ENCODE measurements around the gene ANAPC5. TPM values are rescaled to one million over a fixed set of nuclear protein-coding genes. Genes with fewer than 3 reads are reported as not detected.
"Not testable (repeated sequence)": the region's sequence is repeated elsewhere in the genome, so short reads cannot be mapped to it uniquely, and the experiment has no call there.

Gene ANAPC5
- total RNA-seq, 2 experiments from 2014 or later, result 122 TPM

DNA sequence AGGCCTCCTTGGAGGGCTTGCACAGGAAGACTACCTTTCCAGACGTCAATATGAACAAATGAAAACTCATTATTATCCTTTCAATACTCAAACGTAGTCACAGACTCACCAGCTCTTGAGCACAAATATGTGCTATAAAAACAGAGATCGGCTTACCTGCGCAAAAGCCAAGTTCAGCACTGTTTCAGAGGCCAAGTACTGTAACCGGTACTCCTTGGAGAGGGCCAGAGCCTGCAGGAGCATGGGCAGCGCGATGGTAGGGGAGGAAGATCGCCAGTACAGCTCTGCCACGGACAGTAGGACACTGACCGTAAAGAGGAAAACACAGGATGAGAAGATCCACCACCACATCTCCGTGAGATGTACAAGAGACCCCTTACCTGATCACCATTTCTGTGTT, 34.1 kb downstream of the ANAPC5 start:
- intact Hi-C loops (cut with micrococcal nuclease), result no loop called here
- H3K36me3 Mint-ChIP-seq (ENCODE audit: low read depth), result peaks cover 42% of the 10 kb centered on the region
- no peaks in the 10 kb centered on the region for H3K27me3 Mint-ChIP-seq
- H3K9me3 Mint-ChIP-seq, result peaks cover 2% of the 10 kb centered on the region
- TF ChIP-seq, protein P1, sequence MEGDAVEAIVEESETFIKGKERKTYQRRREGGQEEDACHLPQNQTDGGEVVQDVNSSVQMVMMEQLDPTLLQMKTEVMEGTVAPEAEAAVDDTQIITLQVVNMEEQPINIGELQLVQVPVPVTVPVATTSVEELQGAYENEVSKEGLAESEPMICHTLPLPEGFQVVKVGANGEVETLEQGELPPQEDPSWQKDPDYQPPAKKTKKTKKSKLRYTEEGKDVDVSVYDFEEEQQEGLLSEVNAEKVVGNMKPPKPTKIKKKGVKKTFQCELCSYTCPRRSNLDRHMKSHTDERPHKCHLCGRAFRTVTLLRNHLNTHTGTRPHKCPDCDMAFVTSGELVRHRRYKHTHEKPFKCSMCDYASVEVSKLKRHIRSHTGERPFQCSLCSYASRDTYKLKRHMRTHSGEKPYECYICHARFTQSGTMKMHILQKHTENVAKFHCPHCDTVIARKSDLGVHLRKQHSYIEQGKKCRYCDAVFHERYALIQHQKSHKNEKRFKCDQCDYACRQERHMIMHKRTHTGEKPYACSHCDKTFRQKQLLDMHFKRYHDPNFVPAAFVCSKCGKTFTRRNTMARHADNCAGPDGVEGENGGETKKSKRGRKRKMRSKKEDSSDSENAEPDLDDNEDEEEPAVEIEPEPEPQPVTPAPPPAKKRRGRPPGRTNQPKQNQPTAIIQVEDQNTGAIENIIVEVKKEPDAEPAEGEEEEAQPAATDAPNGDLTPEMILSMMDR (IDR thresholded peaks at IDR 0.05), result no peak
- DNase-seq (no peak), ATAC-seq (no peak)
- ChIA-PET CTCF (interaction anchor here (0.9 to 2.2 kb wide), 4 partner anchors 10 to 18 kb away, joined by 3 to 8 read pairs (median 4); no protein-coding TSS in a partner anchor), POLR2A (interaction anchor here (1.2 to 1.5 kb wide), 2 partner anchors 11 to 12 kb away, joined by 3 read pairs; no protein-coding TSS in a partner anchor)
- H3K4me3 Mint-ChIP-seq, result no peak overlapping the region
- peaks cover 20% of the 10 kb centered on the region for H3K4me1 Mint-ChIP-seq (ENCODE audit: low read depth)
- no peak overlapping the region for H3K27ac Mint-ChIP-seq

DNA sequence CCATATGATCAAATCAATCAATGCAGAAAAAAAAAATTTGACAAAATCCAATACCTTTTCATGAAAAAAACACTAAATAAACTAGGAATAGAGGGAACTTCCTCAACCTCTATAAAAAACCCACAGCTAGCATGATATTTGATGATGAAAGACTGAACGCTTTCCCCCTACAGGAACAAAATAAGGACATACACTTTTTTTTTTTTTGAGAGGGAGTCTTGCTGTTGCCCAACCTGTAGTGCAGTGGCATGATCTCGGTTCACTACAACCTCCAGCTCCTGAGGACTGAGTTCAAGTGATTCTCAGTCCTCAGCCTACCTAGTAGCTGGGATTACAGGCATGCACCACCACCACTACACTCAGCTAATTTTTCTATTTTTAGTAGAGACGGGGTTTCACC, 37.8 kb downstream of the ANAPC5 start:
- peaks cover 24% of the 10 kb centered on the region for H3K4me1 Mint-ChIP-seq (ENCODE audit: low read depth)
- ATAC-seq (no peak), DNase-seq (no peak)
- no peak overlapping the region for H3K4me3 Mint-ChIP-seq
- no peaks in the 10 kb centered on the region for H3K27me3 Mint-ChIP-seq
- H3K36me3 Mint-ChIP-seq (ENCODE audit: low read depth), result peaks cover 54% of the 10 kb centered on the region
- POLR2A ChIA-PET, result interaction anchor here (0.6 kb wide), 1 partner anchor 92 kb away, joined by 3 read pairs; no protein-coding TSS in a partner anchor
- intact Hi-C loops (cut with micrococcal nuclease), result no loop called here
- H3K9me3 Mint-ChIP-seq, result peaks cover 2% of the 10 kb centered on the region
- TF ChIP-seq, protein P1 (IDR thresholded peaks at IDR 0.05), result no peak
- CTCF ChIA-PET, result interaction anchor here (1.2 to 1.4 kb wide), 2 partner anchors 20 to 74 kb away, joined by 3 to 5 read pairs; no protein-coding TSS in a partner anchor
- H3K27ac Mint-ChIP-seq, result peak overlapping the region; percentile 63

DNA sequence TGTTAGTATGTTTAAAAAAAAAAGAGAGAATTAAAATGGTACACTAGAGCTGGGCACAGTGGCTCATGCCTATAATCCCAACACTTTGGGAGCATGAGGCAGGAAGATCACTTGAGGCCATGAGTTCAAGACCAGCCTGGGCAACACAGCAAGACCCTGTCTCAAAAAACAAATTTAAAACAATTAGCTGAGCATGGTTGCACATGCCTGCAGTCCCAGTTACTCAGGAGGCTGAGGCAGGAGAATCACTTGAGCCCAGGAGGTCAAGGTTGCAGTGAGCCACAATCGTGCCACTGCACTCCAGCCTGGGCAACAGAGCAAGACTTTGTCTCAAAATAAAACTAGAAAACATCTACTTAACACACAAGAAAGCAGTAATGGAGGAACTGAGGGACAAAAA, 42.0 kb downstream of the ANAPC5 start:
- H3K4me3 Mint-ChIP-seq; DNase-seq; H3K9me3 Mint-ChIP-seq; ATAC-seq; H3K27me3 Mint-ChIP-seq; intact Hi-C loops (cut with micrococcal nuclease): not testable (repeated sequence)
- ChIA-PET CTCF (interaction anchor here (1.2 to 1.7 kb wide), 3 partner anchors 10 to 133 kb away, joined by 3 to 5 read pairs (median 5); no protein-coding TSS in a partner anchor), POLR2A (interaction anchor here (1.4 kb wide), 1 partner anchor 12 kb away, joined by 5 read pairs; no protein-coding TSS in a partner anchor)
- H3K27ac Mint-ChIP-seq, result peak overlapping the region; percentile 76
- peaks cover 34% of the 10 kb centered on the region for H3K36me3 Mint-ChIP-seq (ENCODE audit: low read depth)
- peaks cover 15% of the 10 kb centered on the region for H3K4me1 Mint-ChIP-seq (ENCODE audit: low read depth)

DNA sequence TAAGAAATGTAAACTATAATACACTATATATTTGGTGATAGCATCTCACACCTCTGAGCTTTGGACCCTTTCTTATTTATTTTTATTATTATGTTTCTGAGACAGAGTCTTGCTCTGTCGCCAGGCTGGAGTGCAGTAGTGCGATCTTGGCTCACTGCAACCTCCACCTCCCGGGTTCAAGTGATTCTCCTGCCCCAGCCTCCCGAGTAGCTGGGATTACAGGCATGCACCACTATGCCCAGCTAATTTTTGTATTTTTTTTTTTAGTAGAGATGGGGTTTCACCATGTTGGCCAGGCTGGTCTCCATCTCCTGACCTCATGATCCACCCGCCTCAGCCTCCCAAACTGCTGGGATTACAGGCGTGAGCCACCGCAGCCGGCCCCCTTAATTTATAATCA, 44.8 kb downstream of the ANAPC5 start:
- ATAC-seq; H3K9me3 Mint-ChIP-seq; DNase-seq; H3K4me1 Mint-ChIP-seq (ENCODE audit: low read depth); H3K4me3 Mint-ChIP-seq; intact Hi-C loops (cut with micrococcal nuclease); H3K27ac Mint-ChIP-seq; H3K27me3 Mint-ChIP-seq: not testable (repeated sequence)
- H3K36me3 Mint-ChIP-seq (ENCODE audit: low read depth), result peaks cover 22% of the 10 kb centered on the region
- ChIA-PET POLR2A (interaction anchor here (0.9 to 1.2 kb wide), 2 partner anchors 12 to 14 kb away, joined by 3 read pairs; no protein-coding TSS in a partner anchor), CTCF (interaction anchor here (1.5 kb wide), 2 partner anchors 13 to 28 kb away, joined by 3 to 8 read pairs; no protein-coding TSS in a partner anchor)

DNA sequence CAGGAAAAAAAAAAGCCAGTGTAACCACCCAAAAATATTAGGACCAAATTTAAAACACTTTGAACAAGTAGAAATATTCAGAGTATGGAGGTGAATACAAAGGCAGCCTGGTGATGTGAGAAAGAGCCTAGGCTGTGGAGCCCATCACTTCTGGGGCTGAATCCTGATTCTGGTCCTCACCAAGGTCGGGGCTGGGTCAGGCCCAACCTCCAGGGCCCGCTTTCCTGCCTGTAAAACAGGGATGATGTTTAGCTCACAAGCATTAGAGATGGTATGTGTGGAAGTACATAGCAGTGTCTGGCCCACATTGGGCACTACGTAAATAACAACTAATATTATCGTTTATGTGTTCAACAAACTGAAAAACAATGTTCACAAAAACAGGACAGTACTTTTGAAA, 47.9 kb downstream of the ANAPC5 start:
- DNase-seq (no peak), ATAC-seq (no peak)
- Mint-ChIP-seq H3K27me3 (no peaks in the 10 kb centered on the region), H3K4me1 (ENCODE audit: low read depth) (no peaks in the 10 kb centered on the region), H3K36me3 (ENCODE audit: low read depth) (peaks cover 5% of the 10 kb centered on the region), H3K9me3 (no peaks in the 10 kb centered on the region), H3K4me3 (no peak overlapping the region), H3K27ac (no peak overlapping the region)
- ChIA-PET POLR2A (interaction anchor here (1.6 kb wide), 1 partner anchor 8 kb away, joined by 5 read pairs; the partner anchor contains the start of gene CAMKK2), CTCF (interaction anchor here (1.8 kb wide), 1 partner anchor 139 kb away, joined by 5 read pairs; no protein-coding TSS in a partner anchor)
- intact Hi-C loops (cut with micrococcal nuclease), result no loop called here
- TF ChIP-seq, protein P1 (IDR thresholded peaks at IDR 0.05), result no peak

DNA sequence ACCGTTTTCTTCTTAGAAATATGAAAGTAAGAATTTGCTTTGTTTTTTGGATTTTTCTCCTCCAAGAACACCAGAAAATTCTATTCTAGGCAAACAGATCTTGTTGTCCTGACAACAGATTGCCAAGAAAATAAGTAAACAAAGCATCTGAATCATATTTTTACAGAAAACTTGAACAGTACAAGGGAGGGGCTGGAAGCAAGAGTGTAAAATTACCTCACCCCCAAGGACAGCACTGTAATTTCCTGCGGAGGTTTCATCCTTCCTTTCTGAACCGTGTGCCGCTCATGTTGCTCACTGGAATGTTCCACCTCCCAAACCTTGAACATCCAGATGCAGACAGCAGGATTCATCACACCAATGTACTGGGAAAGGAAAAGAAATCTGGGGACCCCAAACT, 50.3 kb downstream of the ANAPC5 start:
- TF ChIP-seq, protein P1 (IDR thresholded peaks at IDR 0.05), result no peak
- H3K4me1 Mint-ChIP-seq (ENCODE audit: low read depth), result peaks cover 8% of the 10 kb centered on the region
- no peaks in the 10 kb centered on the region for H3K27me3 Mint-ChIP-seq
- no peak overlapping the region for H3K4me3 Mint-ChIP-seq
- no peak for DNase-seq
- CTCF ChIA-PET, result no interaction called here
- no peak for ATAC-seq
- intact Hi-C loops (cut with micrococcal nuclease), result no loop called here
- H3K36me3 Mint-ChIP-seq (ENCODE audit: low read depth), result no peaks in the 10 kb centered on the region
- no peak overlapping the region for H3K27ac Mint-ChIP-seq
- no peaks in the 10 kb centered on the region for H3K9me3 Mint-ChIP-seq
- POLR2A ChIA-PET, result no interaction called here
